ENCODE data around the gene CD4.

- no peak for TF ChIP-seq SIN3A (IDR thresholded peaks at IDR 0.05; ENCODE audit: borderline replicate concordance, low read depth, low read length)
- no peak for TF ChIP-seq GABPA (IDR thresholded peaks at IDR 0.05; ENCODE audit: low read depth)
- no peak for TF ChIP-seq NFIC (IDR thresholded peaks at IDR 0.05; ENCODE audit: borderline replicate concordance)
- no peak for TF ChIP-seq CTCF (IDR thresholded peaks at IDR 0.05)
- TF ChIP-seq JUND (IDR thresholded peaks at IDR 0.05) = no peak
Observed at GRCh38 chr12:6759741-6760140, 29.6 kb upstream of the CD4 start.
